HG02973 (cell line): ENCODE data around the gene STK4.
"Not testable (repeated sequence)": the region's sequence is repeated elsewhere in the genome, so short reads cannot be mapped to it uniquely, and the experiment has no call there.

Experiments used
- ATAC-seq: cut with Tn5 transposase; IDR thresholded peaks from one replicate; pipeline ENCODE4 v1.9.1; 2021; ENCODE audit warnings: moderate library complexity; ENCODE audit not compliant: unreplicated experiment

STK4 gene

GRCh38 chr20:44981736-44982406 lies 15.6 kb downstream of the STK4 start:
- no peak for ATAC-seq

- ATAC-seq: no peak
Observed at GRCh38 chr20:44983093-44983674, 16.9 kb downstream of the STK4 start.

- ATAC-seq: no peak
Observed at GRCh38 chr20:44988631-44989171, 22.4 kb downstream of the STK4 start.

- no peak for ATAC-seq
Observed at GRCh38 chr20:44990425-44990824, 24.1 kb downstream of the STK4 start.

- no peak for ATAC-seq
Observed at GRCh38 chr20:44990957-44991356, 24.6 kb downstream of the STK4 start.

- ATAC-seq: no peak
Observed at GRCh38 chr20:44993343-44993742, 27.0 kb downstream of the STK4 start.

- ATAC-seq: no peak
Observed at GRCh38 chr20:44997171-44997570, 30.9 kb downstream of the STK4 start.

- no peak for ATAC-seq
Observed at GRCh38 chr20:44997668-44998067, 31.4 kb downstream of the STK4 start.

GRCh38 chr20:45008521-45009049 lies 42.3 kb downstream of the STK4 start:
- ATAC-seq: no peak

GRCh38 chr20:45010399-45010828 lies 44.1 kb downstream of the STK4 start:
- no peak for ATAC-seq

- ATAC-seq: no peak
Observed at GRCh38 chr20:45011108-45011526, 44.8 kb downstream of the STK4 start.

GRCh38 chr20:45012682-45013302 lies 46.5 kb downstream of the STK4 start:
- ATAC-seq: no peak

GRCh38 chr20:45014131-45014530 lies 47.8 kb downstream of the STK4 start:
- not testable (repeated sequence) for ATAC-seq

- ATAC-seq: no peak
Observed at GRCh38 chr20:45014671-45015415, 48.5 kb downstream of the STK4 start.

GRCh38 chr20:45016089-45016671 lies 49.9 kb downstream of the STK4 start:
- ATAC-seq: no peak

GRCh38 chr20:45017281-45017680 lies 51.0 kb downstream of the STK4 start:
- no peak for ATAC-seq

- no peak for ATAC-seq
Observed at GRCh38 chr20:45017857-45018256, 51.5 kb downstream of the STK4 start.

- no peak for ATAC-seq
Observed at GRCh38 chr20:45019027-45019761, 52.9 kb downstream of the STK4 start.

- no peak for ATAC-seq
Observed at GRCh38 chr20:45019762-45020123, 53.4 kb downstream of the STK4 start.

GRCh38 chr20:45020236-45020886 lies 54.0 kb downstream of the STK4 start:
- no peak for ATAC-seq
